K562 (cell line): ENCODE data around the gene KMT2E. TPM values are rescaled to one million over a fixed set of nuclear protein-coding genes. Genes with fewer than 3 reads are reported as not detected.
A peak's percentile ranks its signal among the peaks of the same experiment; 100 is the strongest.

Source experiments
- ATAC-seq: fragments of 200-7000 bp; cut with Tn5 transposase; 3 replicates; pipeline ENCODE4 v1.9.1; 2020; ENCODE audit warnings: moderate library complexity
- BruUV-seq: library from RNA; stranded (reverse); fragments of 400-500 nt; replicated peaks from 2 replicates; lab custom pipeline; 2021; lab: Mats Ljungman, UMichigan
- CTCF ChIA-PET: fragments of 300-600 bp; formaldehyde crosslinking; extraction: SDS; loops from one replicate; lab custom pipeline; 2021; ENCODE audit warnings: low intra/inter-chr PET ratio; lab: Yijun Ruan, JAX
- POLR2A ChIA-PET: fragments of 300-600, 350-650 bp; sonication (Branson Sonifier 250); formaldehyde crosslinking; extraction: SDS; loops from one replicate; lab custom pipeline; 2021; ENCODE audit warnings: antibody characterized with exemption, inconsistent platforms; lab: Yijun Ruan, JAX
- DNase-seq, 4 experiments: peaks; one replicate each; pipeline versions ENCODE4 v3.0.0 to v3.0.0-alpha.2; 2011 to 2018; ENCODE audit warnings: low spot score in 3 of 4, mixed read lengths in 3 of 4; ENCODE audit errors: extremely low read depth in 1 of 4
- FAIRE-seq: peaks from 2 replicates; lab custom pipeline; 2011; peaks lifted over from hg19 to GRCh38; lab: Jason Lieb, UNC
- H2AFZ ChIP-seq: 2 replicates; pipeline ENCODE4 v1.6.0; 2011; ENCODE audit warnings: low read depth, low read length, control low read depth, inconsistent platforms
- H3K27ac ChIP-seq: fragments of 200-600 bp; 3 replicates; pipeline ENCODE4 v1.8.0; 2011; ENCODE audit warnings: low read depth, mild to moderate bottlenecking, control low read depth, inconsistent platforms, low read length, moderate library complexity, mixed read lengths; ENCODE audit errors: extremely low read depth
- H3K27me3 ChIP-seq, 2 experiments: fragments of 300-600 bp in 1 of 2; 2 replicates in 1 of 2; 3 replicates in 1 of 2; pipeline versions ENCODE4 v1.6.0 to v1.8.0; 2011; ENCODE audit warnings: inconsistent platforms in 2 of 2, low read length in 2 of 2, mild to moderate bottlenecking in 1 of 2, mixed read lengths in 1 of 2, moderate library complexity in 1 of 2; ENCODE audit not compliant: control insufficient read depth in 2 of 2, insufficient read depth in 2 of 2
- H3K36me3 ChIP-seq: fragments of 300-600 bp; 3 replicates; pipeline ENCODE4 v1.8.0; 2011; ENCODE audit warnings: mild to moderate bottlenecking, low read length, inconsistent platforms; ENCODE audit not compliant: control insufficient read depth, insufficient read depth
- H3K4me1 ChIP-seq, 2 experiments: fragments of 200-600 bp in 1 of 2; replicated peaks in 1 of 2; 2 replicates in 1 of 2; 3 replicates in 1 of 2; pipeline versions ENCODE4 v1.5.1 to v1.8.0; 2011; ENCODE audit warnings: inconsistent platforms in 2 of 2, low read length in 2 of 2, mild to moderate bottlenecking in 1 of 2, mixed read lengths in 1 of 2, moderate library complexity in 1 of 2; ENCODE audit not compliant: control insufficient read depth in 2 of 2, insufficient read depth in 2 of 2
- H3K4me2 ChIP-seq: 2 replicates; pipeline ENCODE4 v1.6.1; 2011; ENCODE audit warnings: low read length, control low read depth, inconsistent platforms, mixed read lengths; ENCODE audit not compliant: insufficient read depth
- H3K4me3 ChIP-seq: fragments of 200-600 bp; sonication (generic), shearing (Covaris generic); 2 replicates; pipeline ENCODE4 v1.5.1; 2016; ENCODE audit warnings: control low read depth, inconsistent platforms
- H3K79me2 ChIP-seq: fragments of 200-600 bp; 3 replicates; pipeline ENCODE4 v1.8.0; 2011; ENCODE audit warnings: low read length, inconsistent platforms; ENCODE audit not compliant: control insufficient read depth, insufficient read depth
- H3K9ac ChIP-seq, 2 experiments: 2 replicates each; pipeline versions ENCODE4 v1.6.0 to v1.6.1; 2011; ENCODE audit warnings: low read depth in 2 of 2, low read length in 2 of 2, control low read depth in 1 of 2, inconsistent platforms in 1 of 2, mild to moderate bottlenecking in 1 of 2, mixed read lengths in 1 of 2; ENCODE audit not compliant: insufficient read depth in 1 of 2
- H3K9me1 ChIP-seq: one replicate; pipeline ENCODE4 v1.6.0; 2011; ENCODE audit warnings: inconsistent platforms, mild to moderate bottlenecking, low read length, moderate library complexity; ENCODE audit not compliant: control insufficient read depth, insufficient read depth
- H3K9me3 ChIP-seq: replicated peaks from 2 replicates; pipeline ENCODE4 v1.5.1; 2011; ENCODE audit warnings: low read depth, low read length, inconsistent platforms; ENCODE audit not compliant: control insufficient read depth, insufficient read depth
- H4K20me1 ChIP-seq: replicated peaks from 2 replicates; pipeline ENCODE4 v1.6.1; 2011; ENCODE audit warnings: low read length, inconsistent platforms, mixed read lengths; ENCODE audit not compliant: control insufficient read depth, insufficient read depth
- ADNP ChIP-seq: fragments of 200-800 bp; sonication (Bioruptor generic); IDR thresholded peaks from 2 replicates; pipeline ENCODE4 v1.6.1; 2016; ENCODE audit warnings: missing genetic modification characterization, missing compliant biosample characterization
- CCNT2 ChIP-seq: IDR thresholded peaks from 2 replicates; pipeline ENCODE4 v1.6.1; 2011; ENCODE audit warnings: borderline replicate concordance, low read depth, mild to moderate bottlenecking, moderate library complexity, mixed read lengths, low read length; ENCODE audit not compliant: insufficient read length; ENCODE audit errors: extremely low read depth
- EGR1 ChIP-seq: fragments of 450-650 bp; conservative IDR thresholded peaks from 2 replicates; pipeline ENCODE4 v1.6.1; 2017; ENCODE audit warnings: mild to moderate bottlenecking
- HBP1 ChIP-seq: fragments of 450-650 bp; formaldehyde crosslinking; IDR thresholded peaks from 2 replicates; pipeline ENCODE4 v1.4.0; 2022; ENCODE audit warnings: missing genetic modification characterization
- L3MBTL2 ChIP-seq: fragments of 450-650 bp; IDR thresholded peaks from 2 replicates; pipeline ENCODE4 v1.6.1; 2016; ENCODE audit warnings: mild to moderate bottlenecking, moderate library complexity
- MBD1 ChIP-seq: fragments of 250-450 bp; sonication (Bioruptor Pico); IDR thresholded peaks from 2 replicates; pipeline ENCODE4 v1.8.0; 2022; ENCODE audit warnings: inconsistent platforms
- MEF2A ChIP-seq: IDR thresholded peaks from 2 replicates; pipeline ENCODE4 v1.6.1; 2011; ENCODE audit warnings: low read depth, mild to moderate bottlenecking, low read length, moderate library complexity; ENCODE audit not compliant: control insufficient read depth
- MTF1 ChIP-seq: fragments of 250-450 bp; sonication (Bioruptor Pico); IDR thresholded peaks from 2 replicates; pipeline ENCODE4 v1.9.0; 2021; ENCODE audit warnings: moderate library complexity, mild to moderate bottlenecking, inconsistent platforms, borderline replicate concordance
- NRF1 ChIP-seq, 2 experiments: fragments of 450-650 bp; IDR thresholded peaks in 1 of 2; conservative IDR thresholded peaks in 1 of 2; 2 replicates each; pipeline ENCODE4 v1.6.1; 2014; ENCODE audit warnings: mild to moderate bottlenecking in 2 of 2
- PRPF4 ChIP-seq: fragments of 200-400 bp; formaldehyde crosslinking; IDR thresholded peaks from one replicate; pipeline ENCODE4 v1.6.1; 2017; ENCODE audit warnings: low read length, low read depth, mild to moderate bottlenecking; ENCODE audit not compliant: insufficient read depth, poor library complexity, severe bottlenecking
- YBX1 ChIP-seq: fragments of 450-650 bp; IDR thresholded peaks from 2 replicates; pipeline ENCODE4 v1.7.1; 2016; ENCODE audit warnings: mild to moderate bottlenecking
- ZNF212 ChIP-seq: fragments of 450-650 bp; formaldehyde crosslinking; IDR thresholded peaks from 2 replicates; pipeline ENCODE4 v1.4.0; 2020; ENCODE audit warnings: mild to moderate bottlenecking
- ZNF384 ChIP-seq: IDR thresholded peaks from 2 replicates; pipeline ENCODE4 v1.6.1; 2012; ENCODE audit warnings: low read depth, low read length, improper control_type of control experiment
- ZNF561 ChIP-seq: fragments of 450-650 bp; formaldehyde crosslinking; conservative IDR thresholded peaks from 2 replicates; pipeline ENCODE4 v1.4.0; 2020; ENCODE audit warnings: mild to moderate bottlenecking, moderate library complexity
- ZNF589 ChIP-seq: fragments of 200-800 bp; sonication (Bioruptor generic); IDR thresholded peaks from 2 replicates; pipeline ENCODE4 v1.6.1; 2016; ENCODE audit warnings: low read depth, missing genetic modification characterization, missing compliant biosample characterization
- WGBS: fragments of 100-300 bp; shearing (Covaris generic); methylation state at CpG from one replicate; pipeline ENCODE4 v1.1.6; 2016; ENCODE audit warnings: low coverage, mixed read lengths; ENCODE audit not compliant: insufficient coverage; ENCODE audit errors: missing lambda C conversion rate; 5-methylcytosine and 5-hydroxymethylcytosine counted together
- in situ Hi-C: fragments of 300-500 bp; cut with MboI; formaldehyde crosslinking; loops from 4 replicates; pipeline ENCODE4 v1.15.0; 2018; ENCODE audit warnings: inconsistent platforms, mixed read lengths
- intact Hi-C: fragments of 100-400 bp; cut with micrococcal nuclease; formaldehyde crosslinking; loops from 2 replicates; pipeline ENCODE4 v1.14.2; 2022
- polyA plus RNA-seq, 8 experiments: library from polyadenylated mRNA; depleted of rRNA in 4 of 8; stranded (reverse) in 5 of 8; unstranded in 3 of 8; fragments of >200 nt; fragmentation: Nextera tagmentation in 2 of 8; fragmentation: Illumina TruSeq in 1 of 8; extraction: Ambion mirVana in 2 of 8; extraction: Trizol in 1 of 8; gene quantifications; 2 replicates each; pipeline versions ENCODE4 v1.2.1 to v1.2.3, GENCODE V29; 2011 to 2014; ENCODE audit warnings: inconsistent platforms in 1 of 8, missing spikeins in 1 of 8
- total RNA-seq, 7 experiments: library from RNA; depleted of rRNA in 6 of 7; stranded (reverse); fragments of >200 nt in 6 of 7; fragmentation: Illumina TruSeq in 2 of 7; extraction: Trizol in 2 of 7; gene quantifications; 2 replicates each; pipeline versions ENCODE4 v1.2.1 to v1.2.3, GENCODE V29; 2011 to 2021; ENCODE audit warnings: low replicate concordance in 1 of 7
- TF ChIP-seq, protein P1 (sequence below): fragments of 250-450 bp; sonication (Bioruptor Pico); IDR thresholded peaks from 2 replicates; pipeline ENCODE4 v1.5.0; 2021; ENCODE audit warnings: mild to moderate bottlenecking, moderate library complexity

KMT2E gene
- total and polyA plus RNA-seq, 9 of the 15 experiments (the other 6 are each of a cell fraction or from before 2014, with no cell fraction given): 8.9 to 55.3 (median 38.1) TPM

DNA sequence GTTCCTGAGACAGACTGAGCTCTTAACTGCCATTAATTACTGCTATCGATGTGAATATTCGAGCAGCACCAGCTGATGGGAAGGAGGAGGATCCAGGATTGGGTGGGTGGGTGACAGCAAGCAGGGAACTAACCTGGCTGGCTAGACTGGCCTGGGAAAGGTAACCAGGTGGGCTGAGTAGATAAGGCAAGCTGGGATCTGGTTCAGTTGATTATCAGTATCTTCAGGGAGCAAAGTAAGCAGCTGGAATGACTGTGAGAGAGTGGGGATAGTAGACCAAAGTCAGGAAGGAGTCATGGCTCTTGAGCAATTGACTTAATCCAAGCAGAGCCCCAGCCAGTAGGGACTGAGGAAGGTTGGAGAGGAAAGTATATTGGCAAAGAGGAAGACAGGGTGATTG, 46.9 kb upstream of the KMT2E start:
- DNase-seq: peak; percentile 60 to 81 (median 68)
- Histone ChIP-seq H3K4me2 (peak overlapping the region; percentile 47), H4K20me1 (no peaks in the 10 kb centered on the region), H3K36me3 (no peaks in the 10 kb centered on the region), H3K27ac (no peak overlapping the region), H3K9ac (peak overlapping the region in 1 of 2 experiments; percentile 21; a peak in 1 of 4 replicates), H3K79me2 (no peaks in the 10 kb centered on the region), H2AFZ (no peak overlapping the region), H3K4me3 (no peak overlapping the region), H3K4me1 (peaks cover 13 to 44% of the 10 kb centered on the region in 2 experiments; a peak in 4 of 5 replicates), H3K27me3 (no peaks in the 10 kb centered on the region), H3K9me1 (no peaks in the 10 kb centered on the region), H3K9me3 (no peaks in the 10 kb centered on the region)
- BruUV-seq: no TSS peak
- peak; percentile 77 for FAIRE-seq
- peak; percentile 68 for ATAC-seq
- ChIA-PET CTCF (no interaction called here), POLR2A (interaction anchor here (0.7 to 2.3 kb wide), 7 partner anchors 10 to 565 kb away, joined by 3 to 15 read pairs (median 4); partner anchors contain the start of genes KMT2E and RINT1)
- intact Hi-C loops (no loop called here), in situ Hi-C loops (no loop called here)
- WGBS: 10% methylated on average over 2 of the region's 2 CpGs
- no peak for TF ChIP-seq ZNF212 (CRISPR knock-in tag)
- no peak for TF ChIP-seq ZNF384
- TF ChIP-seq L3MBTL2: no peak
- TF ChIP-seq EGR1: no peak; the same call in 1 of the 2 replicates
- no peak for TF ChIP-seq HBP1 (CRISPR knock-in tag)
- no peak for TF ChIP-seq ZNF561 (CRISPR knock-in tag)
- TF ChIP-seq MBD1 (CRISPR knock-in tag): no peak
- TF ChIP-seq, protein P1, sequence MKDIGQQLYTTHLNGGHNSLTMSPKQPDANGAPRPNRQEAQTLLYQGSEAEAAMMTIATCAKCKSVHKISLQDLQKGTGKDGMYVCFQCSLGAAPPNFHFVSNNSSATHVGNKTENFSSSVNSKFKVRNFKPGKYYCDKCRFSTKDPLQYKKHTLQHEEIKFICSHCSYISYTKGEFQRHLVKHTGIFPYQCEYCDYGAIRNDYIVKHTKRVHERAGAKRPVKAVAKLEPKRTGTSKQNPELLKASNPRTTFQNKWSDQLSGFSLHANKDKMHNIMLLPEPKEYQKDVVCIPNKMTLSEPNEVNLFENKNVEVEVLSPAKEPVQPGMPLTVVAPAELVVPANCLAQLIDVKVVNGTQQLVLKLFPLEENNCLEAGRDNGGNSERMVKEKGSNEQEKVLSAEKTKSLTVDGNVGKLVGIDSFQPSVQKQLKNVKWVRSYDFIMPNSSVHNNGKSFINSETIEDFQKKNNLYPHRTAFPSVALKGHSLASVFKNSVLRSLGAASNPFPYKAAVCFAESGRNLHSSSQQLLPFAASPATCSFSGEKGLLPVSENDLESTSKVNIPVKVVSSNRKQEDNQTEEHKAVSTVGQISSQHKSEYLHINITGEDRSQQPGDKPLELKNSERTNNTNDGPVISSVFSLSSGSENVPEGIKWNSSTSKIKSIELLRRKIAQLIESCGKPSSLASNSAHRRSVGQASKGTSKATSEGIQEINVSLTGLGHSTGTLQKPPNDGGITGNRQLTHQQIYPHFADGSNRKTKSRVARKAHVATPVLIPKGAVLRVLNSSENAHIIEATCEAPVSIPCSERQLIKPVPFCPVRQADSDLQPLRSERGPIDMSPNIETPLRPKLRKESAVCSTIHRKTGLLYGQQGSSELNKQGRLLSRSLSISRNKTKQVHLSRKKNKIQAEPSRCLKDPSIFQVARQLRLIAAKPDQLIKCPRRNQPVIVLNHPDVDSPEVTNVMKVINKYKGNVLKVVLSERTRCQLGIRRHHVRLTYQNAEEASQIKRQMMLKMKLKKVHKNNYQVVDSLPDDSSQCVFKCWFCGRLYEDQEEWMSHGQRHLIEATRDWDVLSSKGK (CRISPR knock-in tag): no peak
- no peak for TF ChIP-seq MEF2A
- TF ChIP-seq CCNT2: peak; percentile 57
- no peak for TF ChIP-seq PRPF4
- no peak for TF ChIP-seq NRF1 (conservative IDR thresholded peaks at IDR 0.05 in 1 of 2, IDR thresholded peaks at IDR 0.05 in 1 of 2)
- TF ChIP-seq ADNP (tag): no peak
- no peak for TF ChIP-seq ZNF589
- no peak for TF ChIP-seq MTF1 (CRISPR knock-in tag)
- TF ChIP-seq YBX1: no peak
